HG02884 (cell line): Measurements from ENCODE around the gene AMZ1.

Experiments
- ATAC-seq: cut with Tn5 transposase; IDR thresholded peaks from one replicate; pipeline ENCODE4 v1.9.1; 2021; ENCODE audit warnings: mild to moderate bottlenecking, moderate library complexity; ENCODE audit not compliant: unreplicated experiment

The AMZ1 gene

GRCh38 chr7:2650451-2650850 is 37.6 kb upstream of the AMZ1 start:
- ATAC-seq = no peak

GRCh38 chr7:2651336-2651735 is 36.7 kb upstream of the AMZ1 start:
- ATAC-seq = no peak

GRCh38 chr7:2651847-2652735 is 35.9 kb upstream of the AMZ1 start:
- ATAC-seq = no peak

- no peak for ATAC-seq
These were observed 35.3 kb upstream of the AMZ1 start for GRCh38 chr7:2652736-2653060.

GRCh38 chr7:2654059-2654458 is 33.9 kb upstream of the AMZ1 start:
- no peak for ATAC-seq

GRCh38 chr7:2655870-2656614 is 32.0 kb upstream of the AMZ1 start:
- no peak for ATAC-seq

GRCh38 chr7:2657208-2657607 is 30.8 kb upstream of the AMZ1 start:
- no peak for ATAC-seq

GRCh38 chr7:2657920-2658671 is 29.9 kb upstream of the AMZ1 start:
- ATAC-seq = no peak

- ATAC-seq = no peak
These were observed 29.1 kb upstream of the AMZ1 start for GRCh38 chr7:2658941-2659340.

- ATAC-seq = no peak
These were observed 28.2 kb upstream of the AMZ1 start for GRCh38 chr7:2659556-2660358.

- no peak for ATAC-seq
These were observed 27.5 kb upstream of the AMZ1 start for GRCh38 chr7:2660359-2661095.

- no peak for ATAC-seq
These were observed 26.9 kb upstream of the AMZ1 start for GRCh38 chr7:2661096-2661449.

- no peak for ATAC-seq
These were observed 26.3 kb upstream of the AMZ1 start for GRCh38 chr7:2661602-2662272.

- ATAC-seq = no peak
These were observed 25.5 kb upstream of the AMZ1 start for GRCh38 chr7:2662273-2663120.

- ATAC-seq = no peak
These were observed 24.7 kb upstream of the AMZ1 start for GRCh38 chr7:2663121-2663886.

GRCh38 chr7:2663960-2664359 is 24.0 kb upstream of the AMZ1 start:
- ATAC-seq = no peak

GRCh38 chr7:2665359-2665791 is 22.6 kb upstream of the AMZ1 start:
- no peak for ATAC-seq

GRCh38 chr7:2666155-2666554 is 21.8 kb upstream of the AMZ1 start:
- ATAC-seq = no peak
